ENCODE results near the gene SETD7. TPM values are rescaled to one million over a fixed set of nuclear protein-coding genes. Genes with fewer than 3 reads are reported as not detected.

The SETD7 gene
- polyA plus RNA-seq, 3 donors = 14.1 to 16.8 (median 15.4) TPM

DNA sequence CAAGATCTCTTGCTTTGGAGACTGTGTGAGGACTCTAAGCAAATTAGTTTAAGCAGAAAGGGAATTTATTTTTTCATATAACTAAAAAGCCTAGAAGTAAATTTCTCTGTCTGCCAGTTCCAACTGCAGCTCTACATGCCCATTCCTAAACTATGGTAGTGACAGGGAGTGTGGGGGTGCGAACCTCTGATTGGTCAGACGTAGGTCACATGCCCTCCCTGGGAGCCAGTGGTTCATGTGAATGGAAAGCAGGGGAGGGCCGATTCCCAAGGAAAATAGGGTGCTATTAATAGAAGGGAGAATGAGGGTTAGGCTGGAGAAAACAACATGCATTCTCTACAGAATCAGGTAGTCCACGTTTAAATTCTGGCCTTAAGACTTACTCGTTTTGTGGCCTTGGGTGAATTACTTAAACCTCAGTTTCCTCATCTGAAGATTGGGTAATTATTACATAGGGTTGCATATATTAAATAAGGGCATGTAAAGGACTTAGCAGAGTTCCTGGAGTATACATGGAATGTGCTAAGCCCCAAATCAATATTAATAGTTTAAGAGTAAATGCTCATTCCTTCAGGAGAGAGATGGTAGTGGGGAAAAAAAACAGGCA is 94.9 kb downstream of the SETD7 start:
- no peak for DNase-seq
- peaks cover 15 to 23% of the 10 kb centered on the region in 2 donors for H3K4me1 ChIP-seq (ENCODE audit: control insufficient read depth in 1 of 2, insufficient read depth in 2 of 2, low read length in 2 of 2)
- no CpG with 5 or more reads among the region's 5 CpGs for WGBS (ENCODE audit: insufficient coverage)
- intact Hi-C loops (cut with micrococcal nuclease) = no loop called here
- peaks cover 43% of the 10 kb centered on the region for H3K4me1 Mint-ChIP-seq
- H3K9me3 ChIP-seq (replicated peaks in 1 of 2; ENCODE audit: control insufficient read depth in 1 of 2, insufficient read depth in 1 of 2, low read length in 2 of 2) = no peaks in the 10 kb centered on the region
- no peaks in the 10 kb centered on the region for H3K27me3 Mint-ChIP-seq (ENCODE audit: low read depth in 3 of 3)
- TF ChIP-seq, protein P1, sequence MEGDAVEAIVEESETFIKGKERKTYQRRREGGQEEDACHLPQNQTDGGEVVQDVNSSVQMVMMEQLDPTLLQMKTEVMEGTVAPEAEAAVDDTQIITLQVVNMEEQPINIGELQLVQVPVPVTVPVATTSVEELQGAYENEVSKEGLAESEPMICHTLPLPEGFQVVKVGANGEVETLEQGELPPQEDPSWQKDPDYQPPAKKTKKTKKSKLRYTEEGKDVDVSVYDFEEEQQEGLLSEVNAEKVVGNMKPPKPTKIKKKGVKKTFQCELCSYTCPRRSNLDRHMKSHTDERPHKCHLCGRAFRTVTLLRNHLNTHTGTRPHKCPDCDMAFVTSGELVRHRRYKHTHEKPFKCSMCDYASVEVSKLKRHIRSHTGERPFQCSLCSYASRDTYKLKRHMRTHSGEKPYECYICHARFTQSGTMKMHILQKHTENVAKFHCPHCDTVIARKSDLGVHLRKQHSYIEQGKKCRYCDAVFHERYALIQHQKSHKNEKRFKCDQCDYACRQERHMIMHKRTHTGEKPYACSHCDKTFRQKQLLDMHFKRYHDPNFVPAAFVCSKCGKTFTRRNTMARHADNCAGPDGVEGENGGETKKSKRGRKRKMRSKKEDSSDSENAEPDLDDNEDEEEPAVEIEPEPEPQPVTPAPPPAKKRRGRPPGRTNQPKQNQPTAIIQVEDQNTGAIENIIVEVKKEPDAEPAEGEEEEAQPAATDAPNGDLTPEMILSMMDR (IDR thresholded peaks at IDR 0.05) = no peak
- H3K4me3 ChIP-seq (replicated peaks in 1 of 3; ENCODE audit: low read depth in 2 of 3, low read length in 3 of 3) = no peak overlapping the region
- peaks cover 0 to 6% of the 10 kb centered on the region in 2 donors for H3K36me3 ChIP-seq (replicated peaks in 1 of 2; ENCODE audit: control insufficient read depth in 1 of 2, insufficient read depth in 2 of 2, low read length in 2 of 2)
- H3K27me3 ChIP-seq (ENCODE audit: control insufficient read depth in 2 of 2, insufficient read depth in 2 of 2, low read length in 2 of 2) = no peaks in the 10 kb centered on the region
- peak overlapping the region in 1 of 2 donors; percentile 29 for H3K4me3 Mint-ChIP-seq
- peaks cover 0 to 4% (median 2%) of the 10 kb centered on the region in 7 donors for H3K9me3 Mint-ChIP-seq
- peak overlapping the region in 6 of 7 donors; percentile 10 to 73 (median 44) for H3K27ac Mint-ChIP-seq
- no peak overlapping the region for H2AFZ ChIP-seq (ENCODE audit: insufficient read depth, low read depth, low read length, poor library complexity, severe bottlenecking)
- H3K9ac ChIP-seq (ENCODE audit: insufficient read depth, low read length, poor library complexity, severe bottlenecking) = no peak overlapping the region
- H3K79me2 ChIP-seq (ENCODE audit: insufficient read depth, low read length) = peaks cover 94% of the 10 kb centered on the region
- peak overlapping the region in 1 of 2 donors; percentile 51 for H3K27ac ChIP-seq (ENCODE audit: low read depth in 1 of 2, low read length in 2 of 2)
- H3K36me3 Mint-ChIP-seq = peaks cover 10 to 26% of the 10 kb centered on the region in 2 donors
- no peak overlapping the region for H3K4me2 ChIP-seq (replicated peaks; ENCODE audit: extremely low read depth, low read length, poor library complexity, severe bottlenecking)
- H4K20me1 ChIP-seq (ENCODE audit: insufficient read depth, low read length) = peaks cover 80% of the 10 kb centered on the region

DNA sequence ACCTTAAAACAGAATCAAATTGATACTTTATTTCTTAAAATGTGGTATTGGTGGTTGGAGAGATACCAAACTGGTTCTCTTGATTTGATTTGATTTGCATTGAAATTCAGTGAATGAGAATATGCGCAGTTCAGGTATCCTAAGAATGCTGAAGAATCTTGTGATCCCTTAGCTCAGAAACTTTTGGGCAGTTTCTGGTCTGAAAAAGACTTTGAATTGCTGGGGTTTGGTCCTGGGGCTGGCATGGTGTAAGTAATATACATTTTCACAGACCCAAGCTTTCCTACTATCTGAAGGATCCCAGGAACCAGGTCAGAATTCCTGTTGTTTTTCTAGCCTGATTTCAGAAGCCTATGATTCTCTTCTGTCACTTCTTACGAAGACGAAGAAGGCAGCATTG is 95.5 kb downstream of the SETD7 start:
- Mint-ChIP-seq H3K27ac (peak overlapping the region in 2 of 7 donors; percentile 10 to 45), H3K27me3 (ENCODE audit: low read depth in 3 of 3) (no peaks in the 10 kb centered on the region), H3K4me1 (peaks cover 48% of the 10 kb centered on the region), H3K9me3 (peaks cover 0 to 4% (median 2%) of the 10 kb centered on the region in 7 donors), H3K4me3 (no peak overlapping the region), H3K36me3 (peaks cover 10 to 26% of the 10 kb centered on the region in 2 donors)
- H2AFZ ChIP-seq (ENCODE audit: insufficient read depth, low read depth, low read length, poor library complexity, severe bottlenecking) = no peak overlapping the region
- H3K9me3 ChIP-seq (replicated peaks in 1 of 2; ENCODE audit: control insufficient read depth in 1 of 2, insufficient read depth in 1 of 2, low read length in 2 of 2) = no peaks in the 10 kb centered on the region
- no peak overlapping the region for H3K4me2 ChIP-seq (replicated peaks; ENCODE audit: extremely low read depth, low read length, poor library complexity, severe bottlenecking)
- TF ChIP-seq, protein P1 (IDR thresholded peaks at IDR 0.05) = no peak
- H3K79me2 ChIP-seq (ENCODE audit: insufficient read depth, low read length) = peaks cover 94% of the 10 kb centered on the region
- intact Hi-C loops (cut with micrococcal nuclease) = no loop called here
- peaks cover 21 to 29% of the 10 kb centered on the region in 2 donors for H3K4me1 ChIP-seq (ENCODE audit: control insufficient read depth in 1 of 2, insufficient read depth in 2 of 2, low read length in 2 of 2)
- peak overlapping the region in 1 of 2 donors; percentile 51 for H3K27ac ChIP-seq (ENCODE audit: low read depth in 1 of 2, low read length in 2 of 2)
- no peak overlapping the region for H3K4me3 ChIP-seq (replicated peaks in 1 of 3; ENCODE audit: low read depth in 2 of 3, low read length in 3 of 3)
- H3K36me3 ChIP-seq (replicated peaks in 1 of 2; ENCODE audit: control insufficient read depth in 1 of 2, insufficient read depth in 2 of 2, low read length in 2 of 2) = peaks cover 0 to 6% of the 10 kb centered on the region in 2 donors
- H4K20me1 ChIP-seq (ENCODE audit: insufficient read depth, low read length) = peaks cover 78% of the 10 kb centered on the region
- DNase-seq = no peak
- no peak overlapping the region for H3K9ac ChIP-seq (ENCODE audit: insufficient read depth, low read length, poor library complexity, severe bottlenecking)
- WGBS (ENCODE audit: insufficient coverage) = 100% methylated on average over 1 of the region's 3 CpGs
- H3K27me3 ChIP-seq (ENCODE audit: control insufficient read depth in 2 of 2, insufficient read depth in 2 of 2, low read length in 2 of 2) = no peaks in the 10 kb centered on the region

Measured in CD14-positive monocyte (primary cell).